ENCODE measurements around the gene ZNF735. TPM values are rescaled to one million over a fixed set of nuclear protein-coding genes. Genes with fewer than 3 reads are reported as not detected.
"Not testable (repeated sequence)": the region's sequence is repeated elsewhere in the genome, so short reads cannot be mapped to it uniquely, and the experiment has no call there.

Gene ZNF735
- not detected for total RNA-seq
- long read RNA-seq = 0 reads

DNA sequence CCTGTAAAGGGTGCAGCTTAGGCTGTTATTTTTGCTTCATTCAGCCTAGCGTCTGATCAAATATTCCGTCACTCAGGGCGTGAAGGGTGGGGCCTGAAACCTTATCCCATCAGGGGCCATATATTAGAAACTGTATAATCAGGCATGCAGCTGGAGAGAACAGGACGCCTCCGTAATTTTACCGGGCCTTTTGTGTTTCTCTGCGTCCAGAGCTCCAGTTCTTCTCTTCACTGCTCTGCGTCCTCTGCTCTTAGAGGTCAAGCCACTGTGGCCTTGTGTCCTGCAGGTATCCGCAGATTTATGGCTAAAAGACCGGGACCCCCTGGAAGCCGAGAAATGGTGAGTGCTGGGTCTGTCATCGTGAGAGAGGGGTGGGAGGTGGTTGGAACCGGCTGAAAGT lies at the start of gene ZNF735:
Gene ZNF735 (plus strand): TSS at position 301 of the 400 bp plus-strand sequence. CDS start 0 bp downstream, at position 301.
- no peak for DNase-seq (ENCODE audit: low spot score)

GRCh38 chr7:64170974-64171373 lies 36.0 kb upstream of the ZNF735 start:
- DNase-seq (ENCODE audit: low spot score) = not testable (repeated sequence)

DNA sequence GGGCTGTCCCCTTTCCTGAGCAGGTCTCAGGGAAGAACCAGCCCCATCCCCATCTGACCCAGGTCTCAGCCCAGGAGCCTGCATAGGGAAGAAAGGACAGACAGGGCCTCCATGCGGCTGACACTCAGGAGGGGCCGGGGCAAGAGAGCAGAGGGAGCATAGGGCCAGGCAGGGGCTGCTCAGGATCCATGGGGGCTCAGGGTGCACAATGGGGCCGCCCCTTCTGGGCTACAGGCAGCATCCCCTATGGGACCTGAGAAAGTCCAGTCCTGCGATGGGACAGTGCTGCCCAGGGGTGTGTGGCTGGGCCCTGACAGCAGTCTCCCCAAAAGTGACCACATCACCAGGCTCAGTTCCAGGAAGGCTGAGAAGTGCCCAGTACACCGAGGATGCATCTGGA lies 32.7 kb upstream of the ZNF735 start:
- DNase-seq (ENCODE audit: low spot score) = no peak

GRCh38 chr7:64174941-64175340 lies 32.1 kb upstream of the ZNF735 start:
- DNase-seq (ENCODE audit: low spot score) = no peak

DNA sequence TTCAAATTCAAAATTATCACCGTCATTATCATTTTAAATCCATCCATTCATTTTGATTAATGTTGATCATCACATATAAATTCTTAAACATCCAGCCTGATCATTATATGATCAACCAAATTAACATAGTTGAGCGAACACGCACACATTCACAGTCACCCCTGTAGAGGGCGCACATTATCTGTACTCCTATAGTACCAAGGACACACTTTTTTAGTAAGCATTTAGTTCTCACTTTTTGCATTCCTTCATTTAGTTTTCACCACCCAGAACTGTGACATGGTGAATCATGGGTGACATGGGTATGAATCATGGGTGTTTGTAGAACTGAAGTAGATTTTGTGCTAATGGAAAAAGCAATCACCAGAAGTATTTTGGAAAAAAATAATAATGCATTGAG lies 26.0 kb upstream of the ZNF735 start:
- DNase-seq (ENCODE audit: low spot score) = no peak

DNA sequence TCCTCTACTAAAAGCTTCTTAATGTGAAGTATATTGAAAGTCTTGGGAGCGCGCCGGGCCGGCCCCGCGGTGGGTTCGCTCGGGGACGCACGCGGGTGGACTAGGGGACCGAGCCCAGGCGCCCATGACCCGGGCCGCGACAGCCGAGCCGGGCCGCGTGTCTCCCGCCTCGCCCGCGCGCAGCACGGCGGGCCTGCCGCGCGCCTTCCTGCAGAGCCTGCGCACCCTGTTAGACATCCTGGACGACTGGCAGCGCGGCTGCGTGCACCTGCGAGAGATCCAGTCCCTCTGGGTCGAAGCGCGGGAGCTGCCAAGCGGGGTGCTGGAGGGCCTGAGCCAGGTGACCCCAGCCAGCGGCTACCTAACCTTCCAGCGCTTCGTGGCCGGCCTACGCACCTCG lies 25.4 kb upstream of the ZNF735 start:
- DNase-seq (ENCODE audit: low spot score) = no peak

- no peak for DNase-seq (ENCODE audit: low spot score)
These were observed 24.8 kb upstream of the ZNF735 start for GRCh38 chr7:64182036-64182790.

- DNase-seq (ENCODE audit: low spot score) = no peak
These were observed 23.8 kb upstream of the ZNF735 start for GRCh38 chr7:64183126-64183742.

- DNase-seq (ENCODE audit: low spot score) = no peak
These were observed 23.1 kb upstream of the ZNF735 start for GRCh38 chr7:64183827-64184372.

DNA sequence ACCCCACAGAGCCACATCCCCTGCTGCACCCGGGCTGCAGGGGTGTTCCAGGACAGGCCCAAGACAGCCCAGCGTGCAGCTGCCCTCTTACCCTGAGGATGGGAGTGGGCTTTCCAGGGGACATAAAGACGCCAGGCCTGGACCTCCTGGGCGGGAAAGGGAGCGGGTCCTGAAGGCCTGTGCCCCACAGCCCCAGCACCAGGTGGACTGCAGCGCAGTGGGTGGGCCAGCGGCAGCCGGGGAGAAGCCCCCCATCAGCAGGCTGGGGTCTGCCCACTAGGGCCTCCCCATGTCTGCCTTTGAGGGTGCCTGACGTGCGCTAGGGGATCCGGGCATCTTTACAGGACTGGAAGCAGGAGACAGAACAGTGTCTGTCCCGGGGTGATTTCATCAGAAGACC lies 22.6 kb upstream of the ZNF735 start:
- DNase-seq (ENCODE audit: low spot score) = no peak

DNA sequence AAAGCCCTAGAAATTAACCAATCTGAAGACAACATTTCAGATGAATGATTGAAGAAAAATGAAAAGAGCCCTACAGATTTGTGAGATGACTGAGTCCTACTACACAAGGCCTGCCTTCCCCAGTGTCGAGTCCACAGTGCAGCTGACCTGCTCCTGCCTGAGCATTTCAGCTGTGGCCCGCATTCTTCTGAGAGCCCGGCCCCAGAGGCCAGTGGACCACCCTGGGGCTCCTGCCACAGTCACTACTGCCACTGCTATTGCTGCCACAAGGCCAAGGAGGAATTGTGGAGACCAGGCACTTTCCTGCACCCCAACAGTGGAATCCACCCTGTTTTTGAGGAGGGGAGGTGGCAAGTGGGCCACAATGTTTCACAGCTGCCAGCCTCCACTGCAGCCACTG lies 19.6 kb upstream of the ZNF735 start:
- DNase-seq (ENCODE audit: low spot score) = no peak

GRCh38 chr7:64192148-64192704 lies 14.8 kb upstream of the ZNF735 start:
- no peak for DNase-seq (ENCODE audit: low spot score)

DNA sequence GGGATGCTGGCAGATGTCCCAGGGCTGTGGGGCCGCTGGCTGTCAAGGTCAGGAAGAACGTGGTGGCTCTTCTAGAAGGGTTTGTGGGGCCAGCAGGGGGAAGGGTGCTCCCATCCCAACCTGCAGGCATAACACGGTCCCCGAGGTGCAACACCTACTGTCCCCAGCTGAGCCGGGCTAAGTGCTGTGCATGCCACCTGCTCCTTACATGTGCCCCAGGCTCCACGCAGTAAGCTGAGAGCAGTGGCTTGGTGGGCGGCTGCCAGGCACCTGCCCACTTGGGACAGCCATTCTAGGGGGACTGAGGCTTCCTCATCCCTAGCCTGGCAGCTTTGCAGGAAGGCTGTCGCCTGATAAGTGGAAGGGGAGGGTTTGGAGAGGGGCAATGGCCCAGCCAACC lies 14.2 kb upstream of the ZNF735 start:
- DNase-seq (ENCODE audit: low spot score) = no peak

DNA sequence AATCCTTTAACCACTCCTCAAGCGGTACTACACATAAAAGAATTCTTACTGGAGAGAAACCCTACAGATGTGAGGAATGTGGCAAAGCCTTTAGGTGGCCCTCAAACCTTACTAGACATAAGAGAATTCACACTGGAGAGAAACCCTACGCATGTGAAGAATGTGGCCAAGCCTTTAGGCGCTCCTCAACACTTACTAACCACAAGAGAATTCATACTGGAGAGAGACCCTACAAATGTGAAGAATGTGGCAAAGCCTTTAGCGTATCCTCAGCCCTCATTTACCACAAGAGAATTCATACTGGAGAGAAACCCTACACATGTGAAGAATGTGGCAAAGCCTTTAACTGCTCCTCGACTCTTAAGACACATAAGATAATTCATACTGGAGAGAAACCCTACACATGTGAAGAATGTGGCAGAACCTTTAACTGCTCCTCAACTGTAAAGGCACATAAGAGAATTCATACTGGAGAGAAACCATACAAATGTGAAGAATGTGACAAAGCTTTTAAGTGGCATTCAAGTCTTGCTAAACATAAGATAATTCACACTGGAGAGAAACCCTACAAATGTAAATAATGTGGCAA lies 12.8 kb downstream of the ZNF735 start:
- not testable (repeated sequence) for DNase-seq (ENCODE audit: low spot score)

DNA sequence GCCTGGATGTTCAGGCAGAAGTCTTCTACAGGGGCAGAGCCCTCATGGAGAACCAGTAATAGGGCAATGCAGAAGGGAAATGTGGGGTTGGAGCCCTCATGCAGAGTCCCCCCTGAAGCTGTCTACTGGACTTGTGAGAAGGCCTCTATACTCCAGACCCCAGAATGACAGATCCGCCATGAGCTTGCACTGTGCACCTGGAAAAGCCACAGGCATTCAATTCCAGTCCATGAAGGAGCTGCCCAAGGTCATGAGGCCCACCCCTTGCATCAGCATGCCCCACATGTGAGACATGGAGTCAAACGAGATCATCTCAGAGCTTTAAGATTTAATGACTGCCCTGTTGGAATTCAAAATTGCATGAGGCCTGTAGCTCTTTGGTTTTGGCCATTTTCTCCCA lies 16.4 kb downstream of the ZNF735 start:
- no peak for DNase-seq (ENCODE audit: low spot score)

DNA sequence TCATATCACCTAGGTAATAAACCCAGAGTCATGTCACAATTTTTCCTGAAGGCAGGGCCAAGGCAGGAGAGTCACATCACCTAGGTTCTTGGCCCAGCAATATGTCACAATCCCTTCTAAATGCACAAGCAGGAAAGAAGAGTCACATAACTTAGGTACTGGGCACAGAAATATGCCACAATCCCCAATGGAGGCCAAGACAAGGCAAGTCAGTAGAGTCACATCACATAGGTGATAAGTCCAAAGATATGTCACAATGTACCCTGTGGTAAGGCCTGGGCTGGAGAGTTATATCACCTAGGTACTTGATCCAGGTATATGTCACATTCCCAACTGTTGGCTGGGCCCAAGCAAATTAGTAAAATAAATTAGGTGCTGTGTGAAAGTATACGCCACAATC lies 21.2 kb downstream of the ZNF735 start, which contains the start of gene ZNF679:
Gene ZNF679 (plus strand): TSS at position 301 of the 400 bp plus-strand sequence. CDS start 20,644 bp downstream, outside the sequence.
- not testable (repeated sequence) for DNase-seq (ENCODE audit: low spot score)

- DNase-seq (ENCODE audit: low spot score) = no peak
These were observed 59.4 kb downstream of the ZNF735 start for GRCh38 chr7:64266341-64266919.
